Stomach (tissue), 9 donors: ENCODE results near the gene JAK1. TPM values are rescaled to one million over a fixed set of nuclear protein-coding genes. Genes with fewer than 3 reads are reported as not detected.

ENCODE experiments used
- DNase-seq, 2 donors: peaks; one replicate each; pipeline versions ENCODE4 v3.0.0 to v3.0.0-alpha.2; 2013 to 2019
- H3K27ac ChIP-seq, 5 donors: fragments of 200-600 bp in 4 of 5; sonication (generic) in 4 of 5; one replicate each; pipeline ENCODE4 v1.5.1; 2013 to 2019; ENCODE audit warnings: mild to moderate bottlenecking in 1 of 5, moderate library complexity in 1 of 5
- H3K27me3 ChIP-seq, 3 donors: fragments of 200-600 bp; sonication (generic); one replicate each; pipeline ENCODE4 v1.5.1; 2017 to 2019; ENCODE audit warnings: mixed run types in 1 of 3
- H3K36me3 ChIP-seq, 4 donors: fragments of 200-600 bp; sonication (generic); 1 replicate in 3 of 4; 2 replicates in 1 of 4; pipeline ENCODE4 v1.5.1; 2016 to 2019
- H3K4me1 ChIP-seq, 4 donors: fragments of 200-600 bp; sonication (generic); one replicate each; pipeline ENCODE4 v1.5.1; 2016 to 2019
- H3K4me3 ChIP-seq, 4 donors: fragments of 200-600 bp; sonication (generic) in 3 of 4; one replicate each; pipeline ENCODE4 v1.5.1; 2016 to 2019; ENCODE audit warnings: mild to moderate bottlenecking in 1 of 4
- H3K9me3 ChIP-seq, 4 donors: fragments of 200-600 bp; sonication (generic); one replicate each; pipeline ENCODE4 v1.5.1; 2016 to 2019
- EP300 ChIP-seq: sonication (generic); formaldehyde crosslinking; IDR thresholded peaks from one replicate; pipeline ENCODE4 v1.6.1; 2017; ENCODE audit warnings: antibody characterized with exemption
- POLR2A ChIP-seq, 4 donors: fragments of 450-650 bp; IDR thresholded peaks; one replicate each; pipeline ENCODE4 v1.6.1; 2016; ENCODE audit warnings: antibody characterized with exemption in 4 of 4, control low read depth in 2 of 4, mild to moderate bottlenecking in 1 of 4, moderate library complexity in 1 of 4
- POLR2AphosphoS5 ChIP-seq, 3 donors: sonication (generic); formaldehyde crosslinking; IDR thresholded peaks; one replicate each; pipeline ENCODE4 v1.6.1; 2016; ENCODE audit warnings: antibody characterized with exemption in 3 of 3
- WGBS, 5 donors: extraction: QIAGEN DNeasy Blood & Tissue Kit in 3 of 5; methylation state at CpG; one replicate each; pipeline versions ENCODE4 v1.1.5 to v1.1.7; 2013 to 2018; 5-methylcytosine and 5-hydroxymethylcytosine counted together
- intact Hi-C: fragments of 100-400 bp; cut with DNase I; formaldehyde crosslinking; loops from one replicate; pipeline ENCODE4 v1.15.1; 2023; ENCODE audit warnings: low total_unique reads
- polyA plus RNA-seq, 3 donors: library from polyadenylated mRNA; stranded (reverse); fragments of 200-250 nt; gene quantifications; one replicate each; pipeline ENCODE4 v1.2.3, GENCODE V29; 2013
- total RNA-seq, 5 donors: library from RNA; depleted of rRNA; stranded (reverse); fragments of >200 nt; gene quantifications; one replicate each; pipeline versions ENCODE4 v1.1.0 to v1.2.3, GENCODE V29; 2014 to 2016
- TF ChIP-seq, protein P1 (sequence below), 7 experiments: fragments of 450-650 bp in 4 of 7; fragments of 200-600 bp in 3 of 7; sonication (generic) in 3 of 7; IDR thresholded peaks; one replicate each; pipeline ENCODE4 v1.5.1; 2016 to 2019; ENCODE audit warnings: antibody characterized with exemption in 7 of 7, control low read depth in 2 of 7, mild to moderate bottlenecking in 1 of 7
- donor health status: healthy with polysubstance abuse.
- donor health status: Bipolar disorder and iron deficiency.
- donor health status: healthy.

JAK1 gene
- total and polyA plus RNA-seq, 8 donors: 21.3 to 149 (median 77.7) TPM

DNA sequence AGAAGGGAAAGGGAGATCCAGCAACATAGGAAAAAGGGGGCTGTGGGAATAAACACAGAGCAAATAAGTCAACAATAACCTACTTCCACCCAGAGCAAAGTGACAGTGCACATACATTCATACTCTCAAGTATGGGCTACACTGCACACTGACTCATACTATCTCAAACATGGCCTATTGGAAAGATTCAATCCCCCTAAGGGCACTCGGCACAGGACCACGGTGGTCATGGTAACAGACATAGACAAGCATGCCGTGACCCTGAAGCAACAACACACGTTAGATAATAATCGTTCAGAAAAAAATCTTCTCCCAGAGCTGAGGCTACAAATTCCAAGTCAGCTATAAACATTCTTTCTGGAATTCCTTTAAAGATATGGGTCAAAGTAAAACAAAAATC lies 16.8 kb upstream of the JAK1 start:
- Histone ChIP-seq H3K27me3 (no peaks in the 10 kb centered on the region), H3K36me3 (peaks cover 0 to 19% (median 5%) of the 10 kb centered on the region in 4 donors), H3K4me1 (peaks cover 0 to 27% (median 7%) of the 10 kb centered on the region in 4 donors), H3K9me3 (no peaks in the 10 kb centered on the region), H3K27ac (no peak overlapping the region), H3K4me3 (no peak overlapping the region)
- WGBS, 5 donors: 50 to 69% (median 68%) methylated on average over 5 of the region's 5 CpGs
- intact Hi-C loops: no loop called here
- TF ChIP-seq EP300 (no peak), POLR2A (IDR thresholded peaks at IDR 0.05) (no peak), POLR2AphosphoS5 (IDR thresholded peaks at IDR 0.05) (no peak)
- TF ChIP-seq, protein P1, sequence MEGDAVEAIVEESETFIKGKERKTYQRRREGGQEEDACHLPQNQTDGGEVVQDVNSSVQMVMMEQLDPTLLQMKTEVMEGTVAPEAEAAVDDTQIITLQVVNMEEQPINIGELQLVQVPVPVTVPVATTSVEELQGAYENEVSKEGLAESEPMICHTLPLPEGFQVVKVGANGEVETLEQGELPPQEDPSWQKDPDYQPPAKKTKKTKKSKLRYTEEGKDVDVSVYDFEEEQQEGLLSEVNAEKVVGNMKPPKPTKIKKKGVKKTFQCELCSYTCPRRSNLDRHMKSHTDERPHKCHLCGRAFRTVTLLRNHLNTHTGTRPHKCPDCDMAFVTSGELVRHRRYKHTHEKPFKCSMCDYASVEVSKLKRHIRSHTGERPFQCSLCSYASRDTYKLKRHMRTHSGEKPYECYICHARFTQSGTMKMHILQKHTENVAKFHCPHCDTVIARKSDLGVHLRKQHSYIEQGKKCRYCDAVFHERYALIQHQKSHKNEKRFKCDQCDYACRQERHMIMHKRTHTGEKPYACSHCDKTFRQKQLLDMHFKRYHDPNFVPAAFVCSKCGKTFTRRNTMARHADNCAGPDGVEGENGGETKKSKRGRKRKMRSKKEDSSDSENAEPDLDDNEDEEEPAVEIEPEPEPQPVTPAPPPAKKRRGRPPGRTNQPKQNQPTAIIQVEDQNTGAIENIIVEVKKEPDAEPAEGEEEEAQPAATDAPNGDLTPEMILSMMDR (IDR thresholded peaks at IDR 0.05): no peak
- DNase-seq: peak in 1 of 2 donors; percentile 38

- Histone ChIP-seq H3K36me3 (peaks cover 0 to 19% (median 6%) of the 10 kb centered on the region in 4 donors), H3K4me3 (no peak overlapping the region), H3K27me3 (no peaks in the 10 kb centered on the region), H3K9me3 (no peaks in the 10 kb centered on the region), H3K4me1 (peaks cover 0 to 14% (median 4%) of the 10 kb centered on the region in 4 donors), H3K27ac (peak overlapping the region; percentile 3 to 79 (median 42))
- no peak for TF ChIP-seq POLR2AphosphoS5 (IDR thresholded peaks at IDR 0.05)
- DNase-seq: peak; percentile 27 to 59
- WGBS, 5 donors: 30 to 66% (median 40%) methylated on average over 7 of the region's 7 CpGs
- intact Hi-C loops: no loop called here
Observed at GRCh38 chr1:64981601-64982533, 15.5 kb upstream of the JAK1 start.

- H3K4me3 ChIP-seq: no peak overlapping the region
- TF ChIP-seq, protein P1 (IDR thresholded peaks at IDR 0.05): no peak
- no peak for TF ChIP-seq EP300
- TF ChIP-seq POLR2A (IDR thresholded peaks at IDR 0.05): no peak
- no peak for TF ChIP-seq POLR2AphosphoS5 (IDR thresholded peaks at IDR 0.05)
- peak overlapping the region; percentile 3 to 79 (median 73) for H3K27ac ChIP-seq
- peaks cover 0 to 13% (median 4%) of the 10 kb centered on the region in 4 donors for H3K4me1 ChIP-seq
- intact Hi-C loops: no loop called here
- no peaks in the 10 kb centered on the region for H3K9me3 ChIP-seq
- peaks cover 0 to 19% (median 6%) of the 10 kb centered on the region in 4 donors for H3K36me3 ChIP-seq
- no peaks in the 10 kb centered on the region for H3K27me3 ChIP-seq
- 56 to 67% (median 64%) methylated on average over 8 of the region's 8 CpGs for WGBS, 5 donors
- DNase-seq: peak; percentile 30 to 38
Observed at GRCh38 chr1:64980745-64981600, 14.6 kb upstream of the JAK1 start.

DNA sequence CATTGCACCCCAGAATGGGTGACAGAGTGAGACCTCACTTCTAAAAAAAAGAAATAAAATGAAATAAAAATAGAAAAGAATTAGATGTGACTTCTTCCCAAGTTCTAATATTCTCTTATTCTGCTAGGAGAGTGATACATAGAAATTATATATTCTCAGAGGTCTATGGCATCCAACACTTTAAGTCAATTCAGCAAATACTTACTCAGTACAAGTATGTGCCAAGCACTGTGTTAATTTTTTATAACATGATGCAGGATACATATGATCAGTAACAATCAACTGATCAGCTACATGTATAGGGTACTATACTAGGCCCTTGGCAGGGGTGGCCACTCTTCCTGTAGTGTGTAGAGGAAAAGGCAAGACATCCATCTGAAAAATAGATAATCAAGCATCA lies 13.0 kb upstream of the JAK1 start:
- no peak for DNase-seq
- H3K27me3 ChIP-seq: no peaks in the 10 kb centered on the region
- intact Hi-C loops: no loop called here
- TF ChIP-seq POLR2AphosphoS5 (IDR thresholded peaks at IDR 0.05) (no peak), EP300 (no peak), POLR2A (IDR thresholded peaks at IDR 0.05) (no peak)
- TF ChIP-seq, protein P1 (IDR thresholded peaks at IDR 0.05): no peak
- H3K4me3 ChIP-seq: no peak overlapping the region
- H3K4me1 ChIP-seq: peaks cover 0 to 13% (median 4%) of the 10 kb centered on the region in 4 donors
- H3K36me3 ChIP-seq: peaks cover 0 to 10% (median 3%) of the 10 kb centered on the region in 4 donors
- H3K9me3 ChIP-seq: no peaks in the 10 kb centered on the region
- H3K27ac ChIP-seq: no peak overlapping the region
